HL-60/S4 treated with retinoic acid at 250 ng/mL for 4 days and 3 days (cell line): ENCODE measurements around the gene KCNA10.
"Not testable (repeated sequence)": the region's sequence is repeated elsewhere in the genome, so short reads cannot be mapped to it uniquely, and the experiment has no call there.

ENCODE experiments used
- in situ Hi-C: fragments of 300-500 bp; cut with MboI; formaldehyde crosslinking; loops from 2 replicates; pipeline ENCODE4 v1.7.0; 2022; ENCODE audit warnings: low sequenced_read_pairs

Gene KCNA10

GRCh38 chr1:110538075-110538474 lies 19.1 kb upstream of the KCNA10 start:
- in situ Hi-C loops = loop anchor here (25.0 kb wide), 1 partner anchor 224 kb away; no protein-coding TSS in a partner anchor

DNA sequence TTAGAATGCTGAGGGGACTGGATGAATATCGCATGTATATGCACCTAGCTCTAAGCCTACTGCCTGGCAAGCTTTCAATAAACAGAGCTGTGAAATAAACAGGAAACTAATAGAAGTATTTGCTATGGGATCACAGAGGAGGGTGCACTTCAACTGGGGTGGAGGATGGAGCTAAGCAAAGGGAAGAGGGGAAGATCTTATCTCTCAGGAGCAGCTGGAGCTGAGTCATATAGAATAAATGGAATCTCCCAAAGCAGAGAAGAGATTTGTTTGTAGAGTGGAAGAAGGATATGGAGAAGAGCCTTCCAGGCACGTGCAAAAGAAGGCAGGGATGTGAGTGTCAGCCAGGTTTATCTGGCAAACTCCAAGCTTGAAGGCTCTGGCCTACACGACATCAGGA lies 17.0 kb upstream of the KCNA10 start:
- in situ Hi-C loops = loop anchor here (25.0 kb wide), 1 partner anchor 226 kb away; no protein-coding TSS in a partner anchor

- in situ Hi-C loops = loop anchor here (25.0 kb wide), 1 partner anchor 229 kb away; no protein-coding TSS in a partner anchor
These were observed 14.3 kb upstream of the KCNA10 start for GRCh38 chr1:110533230-110533629.

GRCh38 chr1:110529011-110529410 lies 10.0 kb upstream of the KCNA10 start:
- in situ Hi-C loops = loop anchor here (25.0 kb wide), 1 partner anchor 233 kb away; no protein-coding TSS in a partner anchor

DNA sequence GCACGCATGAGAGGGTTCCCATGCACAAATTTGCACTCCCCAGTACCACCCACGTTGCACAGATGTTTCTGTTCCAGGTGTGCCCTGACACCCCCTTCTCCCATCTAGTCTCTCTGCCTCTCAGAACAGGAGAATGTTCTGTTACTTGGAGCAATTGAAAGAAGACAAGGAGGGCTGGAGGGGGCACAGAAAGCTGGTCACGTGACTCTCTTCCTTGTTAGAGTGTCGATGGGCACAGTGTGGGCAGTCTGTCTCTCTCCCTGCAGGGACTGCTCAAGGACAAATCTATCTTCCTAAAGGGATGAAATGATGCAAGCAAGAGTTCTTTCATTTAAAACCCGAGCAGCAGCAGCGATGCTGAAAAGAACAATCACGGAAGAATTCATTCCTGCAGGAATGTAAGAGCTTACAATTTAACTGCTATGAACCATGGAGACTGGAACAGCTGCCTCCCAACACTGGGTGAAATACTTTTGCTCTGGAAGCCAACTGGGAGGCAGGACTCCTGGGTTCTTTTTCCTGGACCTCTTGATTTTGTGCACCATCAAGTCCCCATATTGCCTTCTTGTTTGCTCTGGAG lies 7.3 kb upstream of the KCNA10 start:
- in situ Hi-C loops = loop anchor here (25.0 kb wide), 1 partner anchor 236 kb away; no protein-coding TSS in a partner anchor

GRCh38 chr1:110525249-110525595 lies 6.2 kb upstream of the KCNA10 start:
- in situ Hi-C loops = loop anchor here (25.0 kb wide), 1 partner anchor 237 kb away; no protein-coding TSS in a partner anchor

DNA sequence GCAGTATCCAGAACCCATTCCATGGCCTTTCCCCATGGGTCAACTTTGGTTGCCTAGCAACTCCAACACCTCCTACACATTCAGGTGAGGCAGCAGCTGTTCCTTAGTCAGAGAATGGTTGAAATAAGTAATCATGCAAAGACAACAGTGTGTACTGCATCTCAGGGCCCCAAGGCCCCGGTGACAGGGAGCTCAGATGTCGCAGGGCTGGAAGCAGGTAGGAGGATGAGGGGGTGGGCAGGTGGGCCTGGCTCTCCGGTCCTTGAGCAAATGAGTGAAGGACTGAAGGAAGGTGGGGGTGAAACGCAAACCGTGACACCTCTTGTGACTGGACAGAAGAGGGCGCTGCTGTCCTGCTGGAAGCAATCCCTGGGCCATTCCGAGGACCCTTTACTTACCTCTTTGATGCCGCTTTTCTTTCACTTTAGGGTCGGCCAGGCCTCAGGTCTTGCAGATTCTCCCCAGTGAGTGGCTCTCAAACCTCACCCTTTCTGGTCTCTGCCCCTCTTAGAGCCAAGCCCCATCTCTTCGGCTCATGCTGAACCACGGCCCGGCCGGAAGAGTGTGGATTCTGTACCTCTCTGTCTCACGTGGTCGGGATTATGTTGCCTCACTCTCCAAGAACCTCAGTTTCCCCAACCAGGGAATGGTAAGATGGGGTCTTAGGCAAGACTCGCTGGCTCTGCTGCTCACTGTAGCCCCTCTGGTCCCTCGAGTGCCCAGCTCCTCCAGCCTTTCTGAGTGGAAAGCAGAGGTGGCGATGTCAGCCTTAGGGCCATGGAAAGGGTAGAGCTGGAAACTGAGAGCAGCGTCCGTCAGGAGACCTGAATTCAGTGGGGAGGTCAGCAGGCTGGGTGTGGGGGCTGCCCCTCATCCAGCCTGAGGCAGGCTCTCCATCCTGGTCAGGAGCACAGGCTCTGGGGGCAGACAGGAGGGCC lies 5.6 kb upstream of the KCNA10 start:
- in situ Hi-C loops = loop anchor here (25.0 kb wide), 1 partner anchor 238 kb away; no protein-coding TSS in a partner anchor

GRCh38 chr1:110523011-110523410 lies 4.0 kb upstream of the KCNA10 start:
- in situ Hi-C loops = no loop called here

DNA sequence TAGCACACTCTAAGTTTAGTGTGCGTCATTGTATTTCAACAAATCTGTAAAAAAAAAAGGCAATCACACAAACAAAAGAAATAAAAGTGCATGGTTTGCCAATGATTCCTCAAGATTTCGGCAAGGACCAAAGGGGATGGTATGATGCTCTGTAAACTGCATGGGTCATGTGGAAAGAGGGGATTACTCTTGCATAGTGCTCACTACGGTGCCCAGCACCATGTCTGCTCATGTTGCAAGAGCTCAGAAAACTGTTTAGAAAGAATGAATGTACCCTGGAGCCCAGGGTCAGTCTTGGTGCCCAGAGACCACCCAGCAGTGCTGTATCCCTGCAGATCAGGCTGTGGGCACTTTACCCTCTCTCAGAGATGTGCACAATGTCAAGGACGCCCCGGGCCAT lies 3.6 kb upstream of the KCNA10 start:
- in situ Hi-C loops = no loop called here

DNA sequence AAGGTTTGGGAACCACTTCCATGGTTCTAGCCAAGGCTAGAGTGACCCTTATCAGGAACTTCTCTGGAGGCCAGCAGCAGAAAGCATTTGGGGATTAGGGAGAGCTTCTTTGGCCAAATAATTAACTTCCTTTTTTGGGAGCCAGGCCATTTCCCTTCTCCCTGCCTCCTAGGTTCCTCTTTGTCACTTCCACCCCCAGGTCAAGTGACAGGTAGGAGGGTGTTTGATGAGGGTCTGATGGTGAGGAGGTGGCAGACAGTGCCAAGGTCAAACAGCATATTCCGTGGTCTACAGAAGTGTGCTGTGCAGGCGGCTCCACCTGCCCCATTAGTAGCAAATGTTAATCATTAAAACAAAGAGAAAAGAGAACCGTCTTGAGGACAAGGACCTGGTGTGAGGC lies 1.9 kb upstream of the KCNA10 start:
- in situ Hi-C loops = no loop called here

DNA sequence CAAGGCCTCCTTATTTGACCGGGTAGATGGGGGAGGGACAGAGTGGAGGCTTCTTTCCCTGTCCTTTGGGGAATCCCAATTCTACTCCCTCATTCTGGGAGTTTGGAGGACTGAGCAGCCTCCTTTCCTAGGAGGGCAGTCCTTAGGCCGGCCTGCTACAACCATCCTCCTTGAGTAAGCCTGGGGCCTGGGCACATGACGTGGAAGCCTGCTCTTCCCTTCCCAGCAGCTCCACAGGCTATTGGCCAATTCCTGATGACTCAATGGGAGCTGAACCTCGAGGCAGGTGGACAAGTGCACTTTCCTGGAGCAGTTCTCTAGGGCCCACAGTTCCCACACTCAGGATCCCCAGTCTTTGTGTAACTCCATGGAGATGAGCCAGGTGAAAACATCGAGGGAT lies 3.1 kb downstream of the KCNA10 start:
- in situ Hi-C loops = no loop called here

DNA sequence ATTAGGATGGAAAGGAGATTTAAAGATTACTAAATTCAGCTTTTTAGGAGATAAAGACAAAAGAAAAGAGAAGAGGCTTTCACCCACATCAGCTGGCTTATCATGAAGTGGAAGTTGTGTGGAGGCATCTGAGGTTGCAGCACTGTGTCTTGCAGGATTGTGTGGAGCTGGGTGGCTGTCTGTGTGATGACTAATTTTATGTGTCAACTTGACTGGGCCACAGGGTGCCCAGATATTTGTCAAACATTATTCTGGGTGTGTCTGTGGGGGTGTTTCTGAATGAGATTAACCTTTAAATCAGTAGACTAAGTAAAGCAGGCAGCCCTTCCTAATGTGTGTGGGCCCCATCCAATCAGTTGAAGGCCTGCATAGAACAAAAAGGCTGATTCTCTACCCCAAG lies 3.9 kb downstream of the KCNA10 start:
- in situ Hi-C loops = no loop called here

DNA sequence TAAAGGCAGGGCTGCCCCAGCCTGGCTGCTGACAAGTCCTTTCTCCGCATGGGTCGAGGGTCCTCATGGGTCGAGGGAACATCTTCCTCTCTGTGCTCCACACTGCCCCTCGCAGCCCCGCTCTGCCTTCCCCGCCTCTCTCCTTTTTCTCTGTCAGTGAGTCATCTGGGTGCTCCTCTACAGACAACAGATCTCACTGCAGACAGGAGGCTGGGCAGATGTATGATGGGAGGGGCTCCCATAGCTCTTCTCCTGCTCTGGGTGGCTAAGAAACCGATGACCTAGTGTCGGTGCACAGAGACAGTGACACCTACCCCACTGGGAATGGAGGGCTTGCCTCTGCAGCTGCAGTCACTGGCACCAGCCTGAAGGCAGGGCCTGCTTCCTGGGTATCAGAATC lies 5.5 kb downstream of the KCNA10 start:
- in situ Hi-C loops = no loop called here

GRCh38 chr1:110511436-110511835 lies 7.5 kb downstream of the KCNA10 start:
- in situ Hi-C loops = no loop called here

- in situ Hi-C loops = not testable (repeated sequence)
These were observed 8.1 kb downstream of the KCNA10 start for GRCh38 chr1:110510921-110511320.

DNA sequence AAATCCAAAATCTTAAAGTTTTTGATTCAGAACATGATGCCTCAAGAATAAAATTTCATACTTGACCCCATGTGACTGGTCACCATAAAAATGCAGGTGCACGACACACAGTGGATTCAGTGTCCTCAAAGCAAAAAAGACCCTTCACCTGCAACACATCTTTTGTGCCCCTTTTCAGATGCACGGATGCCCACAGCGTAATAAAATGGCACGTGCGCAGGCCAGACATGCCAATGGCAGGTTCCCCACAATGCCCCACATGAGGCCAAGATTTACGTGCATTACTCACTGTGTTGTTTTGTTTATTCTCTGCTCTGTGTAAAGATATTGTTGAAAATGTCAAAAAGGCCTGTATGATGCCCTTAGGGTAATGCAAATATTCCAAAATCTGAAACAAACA lies 9.3 kb downstream of the KCNA10 start:
- in situ Hi-C loops = no loop called here

- in situ Hi-C loops = no loop called here
These were observed 10.7 kb downstream of the KCNA10 start for GRCh38 chr1:110508028-110508940.

DNA sequence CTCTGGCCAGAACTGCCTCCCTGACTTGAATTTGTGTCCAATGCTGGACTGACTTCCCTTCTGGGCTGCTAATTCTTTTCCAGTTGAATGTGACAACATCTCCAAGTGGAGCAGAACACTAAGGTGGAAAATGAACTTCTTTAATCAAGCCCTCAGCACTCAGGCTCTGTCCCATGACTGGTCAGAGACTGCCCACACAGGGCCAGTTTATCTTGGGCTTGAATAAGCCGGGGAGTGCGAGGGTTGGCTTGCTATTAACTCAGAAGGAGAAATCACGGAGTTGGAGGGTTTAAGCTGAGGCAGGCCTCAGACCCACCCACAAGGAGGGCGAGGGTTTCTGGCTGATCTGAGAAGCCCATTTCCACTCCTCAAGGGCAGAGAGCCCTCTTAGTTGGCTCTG lies 12.4 kb downstream of the KCNA10 start:
- in situ Hi-C loops = no loop called here

DNA sequence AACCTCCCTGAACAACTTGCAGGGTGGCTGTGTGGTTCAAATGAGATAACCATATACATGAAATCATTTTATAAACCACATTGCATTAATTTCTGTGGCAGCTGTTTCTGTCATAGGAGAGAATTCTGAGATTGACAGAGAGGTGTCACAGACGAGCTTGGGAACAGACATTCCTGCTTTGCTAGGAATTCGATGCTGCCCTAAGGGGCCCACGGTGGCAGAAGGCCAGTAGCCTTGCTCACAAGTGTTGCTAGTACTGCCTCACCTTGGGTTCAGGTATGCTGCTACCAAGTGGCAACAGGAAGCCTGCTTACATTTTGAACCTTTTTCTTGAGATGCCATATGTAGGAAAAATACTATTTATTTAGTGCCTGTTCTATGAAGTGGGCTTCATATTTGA lies 13.4 kb downstream of the KCNA10 start:
- in situ Hi-C loops = no loop called here

DNA sequence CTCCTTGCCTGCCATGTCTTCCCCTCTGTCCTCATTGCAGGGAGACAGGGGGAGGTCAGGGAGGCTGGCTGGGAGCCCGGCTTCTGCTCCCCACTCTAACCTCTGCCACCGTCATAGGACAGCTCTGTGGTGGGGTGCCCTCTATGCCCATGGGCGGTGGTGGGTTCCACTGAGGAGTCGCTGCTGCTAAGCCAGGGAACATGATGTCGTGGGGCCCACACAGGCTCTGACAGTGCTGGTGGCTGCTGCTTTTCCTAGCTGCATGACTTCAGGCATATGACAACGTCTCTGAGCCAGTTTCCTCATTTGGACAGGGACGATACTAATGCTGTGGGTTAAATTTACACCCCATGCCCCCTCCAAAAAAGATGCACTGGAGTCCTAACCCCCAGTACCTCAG lies 14.7 kb downstream of the KCNA10 start:
- in situ Hi-C loops = no loop called here

DNA sequence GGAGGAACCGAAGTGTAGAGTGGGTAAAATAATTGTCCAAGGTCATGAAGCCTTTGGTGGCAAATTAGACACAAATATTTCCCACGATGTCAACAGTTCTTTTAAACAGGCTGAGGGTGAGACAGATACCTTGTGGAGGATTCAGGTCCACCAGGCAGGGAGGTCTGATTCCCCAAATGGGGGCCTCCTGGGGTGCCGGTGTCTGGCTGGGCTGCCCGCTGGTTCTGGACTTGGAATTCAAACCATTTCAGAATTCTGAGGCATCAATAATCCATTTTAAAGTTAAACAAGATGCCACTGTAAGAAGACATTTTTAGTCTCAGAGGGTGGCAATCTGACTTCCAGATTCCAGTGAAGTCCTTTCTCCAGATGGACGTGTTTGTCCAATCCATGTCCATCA lies 15.5 kb downstream of the KCNA10 start:
- in situ Hi-C loops = no loop called here
